Measurements from ENCODE around the gene DUOXA1.

DNA sequence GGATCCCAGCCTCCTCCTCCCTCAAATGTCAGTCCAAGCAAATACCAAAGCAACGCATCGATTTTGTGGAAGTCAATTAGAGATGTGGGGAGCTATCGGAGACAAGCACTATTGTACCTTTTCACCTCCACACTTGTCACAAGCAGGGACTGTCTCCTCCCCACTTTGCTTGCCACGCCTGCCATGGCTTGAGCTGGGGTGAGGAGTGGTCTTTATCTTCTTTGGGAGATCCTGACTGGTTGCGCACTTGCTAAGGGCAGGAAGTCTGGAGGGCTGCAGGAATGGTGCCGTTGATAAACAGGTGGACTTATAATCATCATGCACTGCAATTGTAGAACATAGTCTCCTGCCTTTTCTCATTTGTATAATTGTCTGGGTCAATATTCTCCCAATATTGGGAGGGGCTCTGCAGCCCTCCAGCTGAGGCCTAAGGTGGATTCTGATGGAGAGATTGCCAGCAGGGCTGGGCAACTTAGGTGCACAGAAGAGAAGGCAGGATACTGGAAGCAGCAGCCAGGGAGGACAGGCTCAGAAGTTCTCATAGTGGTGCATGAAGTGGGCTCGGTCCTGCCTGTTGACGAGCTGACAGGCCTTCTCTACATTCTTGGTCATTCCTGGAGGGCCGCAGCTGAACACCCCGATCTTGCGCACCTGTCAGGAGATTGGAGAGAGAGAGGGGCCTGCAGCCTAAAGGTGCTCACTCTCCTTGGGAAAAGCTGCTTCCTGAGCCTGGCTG is 35.9 kb downstream of the DUOXA1 start:
- TF ChIP-seq EZH2 (IDR thresholded peaks at IDR 0.05) (no peak), POLR2AphosphoS5 (IDR thresholded peaks at IDR 0.05; ENCODE audit: borderline replicate concordance, low read depth, low read length) (no peak)
